Measurements from ENCODE around the gene PACSIN2.

DNA sequence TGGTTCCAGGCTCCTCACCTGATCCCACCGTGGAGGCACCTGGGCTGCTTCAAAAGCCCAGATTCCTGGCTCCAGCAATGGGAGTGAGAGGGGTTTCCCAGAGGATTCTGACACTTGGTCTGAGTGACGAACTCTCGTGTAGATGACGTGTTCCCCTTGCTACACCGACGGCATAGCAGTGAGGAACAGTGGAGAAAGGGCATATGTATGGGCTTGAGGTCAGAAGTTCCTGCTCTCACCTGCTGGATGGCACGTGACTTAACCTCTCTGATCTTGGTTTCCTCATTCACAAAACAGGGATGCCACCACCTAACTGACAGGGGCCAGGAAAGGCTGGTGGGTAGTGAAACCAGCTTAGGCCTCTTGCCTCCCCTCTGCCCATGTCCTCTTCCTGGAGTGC is 127.8 kb downstream of the PACSIN2 start:
- no peak for TF ChIP-seq POLR2AphosphoS5 (IDR thresholded peaks at IDR 0.05)
- TF ChIP-seq, protein P1, sequence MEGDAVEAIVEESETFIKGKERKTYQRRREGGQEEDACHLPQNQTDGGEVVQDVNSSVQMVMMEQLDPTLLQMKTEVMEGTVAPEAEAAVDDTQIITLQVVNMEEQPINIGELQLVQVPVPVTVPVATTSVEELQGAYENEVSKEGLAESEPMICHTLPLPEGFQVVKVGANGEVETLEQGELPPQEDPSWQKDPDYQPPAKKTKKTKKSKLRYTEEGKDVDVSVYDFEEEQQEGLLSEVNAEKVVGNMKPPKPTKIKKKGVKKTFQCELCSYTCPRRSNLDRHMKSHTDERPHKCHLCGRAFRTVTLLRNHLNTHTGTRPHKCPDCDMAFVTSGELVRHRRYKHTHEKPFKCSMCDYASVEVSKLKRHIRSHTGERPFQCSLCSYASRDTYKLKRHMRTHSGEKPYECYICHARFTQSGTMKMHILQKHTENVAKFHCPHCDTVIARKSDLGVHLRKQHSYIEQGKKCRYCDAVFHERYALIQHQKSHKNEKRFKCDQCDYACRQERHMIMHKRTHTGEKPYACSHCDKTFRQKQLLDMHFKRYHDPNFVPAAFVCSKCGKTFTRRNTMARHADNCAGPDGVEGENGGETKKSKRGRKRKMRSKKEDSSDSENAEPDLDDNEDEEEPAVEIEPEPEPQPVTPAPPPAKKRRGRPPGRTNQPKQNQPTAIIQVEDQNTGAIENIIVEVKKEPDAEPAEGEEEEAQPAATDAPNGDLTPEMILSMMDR (IDR thresholded peaks at IDR 0.05): no peak
